SK-N-SH treated with all-trans-retinoic acid at 6 μM for 48 hours (cell line): ENCODE measurements around the gene SPRR5.

Experiments used
- ATAC-seq: fragments of 200-7000 bp; cut with Tn5 transposase; 3 replicates; pipeline ENCODE4 v1.9.1; 2020; ENCODE audit warnings: mild to moderate bottlenecking, moderate library complexity
- ARNTL ChIP-seq: fragments of 450-650 bp; formaldehyde crosslinking; IDR thresholded peaks from 2 replicates; pipeline ENCODE4 v1.5.0; 2020; ENCODE audit warnings: low read depth, mild to moderate bottlenecking, moderate library complexity, borderline replicate concordance
- BACH2 ChIP-seq: fragments of 250-450 bp; sonication (Bioruptor Pico); IDR thresholded peaks from 2 replicates; pipeline ENCODE4 v1.9.0; 2021; ENCODE audit warnings: mild to moderate bottlenecking, borderline replicate concordance
- CSDC2 ChIP-seq: fragments of 250-450 bp; sonication (Bioruptor Pico); IDR thresholded peaks from 2 replicates; pipeline ENCODE4 v1.5.0; 2020; ENCODE audit warnings: mild to moderate bottlenecking, moderate library complexity
- ESRRG ChIP-seq: fragments of 250-450 bp; sonication (Bioruptor Pico); IDR thresholded peaks from 2 replicates; pipeline ENCODE4 v1.6.1; 2021; ENCODE audit warnings: mild to moderate bottlenecking
- GLIS3 ChIP-seq: fragments of 250-450 bp; sonication (Bioruptor Pico); IDR thresholded peaks from 2 replicates; pipeline ENCODE4 v1.5.0; 2020; ENCODE audit warnings: mild to moderate bottlenecking, moderate library complexity
- ISL1 ChIP-seq: fragments of 250-450 bp; sonication (Bioruptor Pico); IDR thresholded peaks from 2 replicates; pipeline ENCODE4 v2.1.2; 2022; ENCODE audit warnings: mild to moderate bottlenecking, moderate library complexity
- OSR1 ChIP-seq: fragments of 250-450 bp; sonication (Bioruptor Pico); IDR thresholded peaks from 2 replicates; pipeline ENCODE4 v1.8.0; 2022; ENCODE audit warnings: moderate library complexity, mild to moderate bottlenecking, inconsistent platforms
- PATZ1 ChIP-seq: fragments of 250-450 bp; sonication (Bioruptor Pico); IDR thresholded peaks from 2 replicates; pipeline ENCODE4 v1.8.0; 2020; ENCODE audit warnings: mild to moderate bottlenecking, moderate library complexity, borderline replicate concordance
- PPARA ChIP-seq: fragments of 250-450 bp; sonication (Bioruptor Pico); IDR thresholded peaks from 2 replicates; pipeline ENCODE4 v1.5.0; 2020; ENCODE audit warnings: mild to moderate bottlenecking, borderline replicate concordance
- RARB ChIP-seq: fragments of 250-450 bp; sonication (Bioruptor Pico); IDR thresholded peaks from 2 replicates; pipeline ENCODE4 v1.8.0; 2021; ENCODE audit warnings: mild to moderate bottlenecking, moderate library complexity
- SNAI2 ChIP-seq: fragments of 250-450 bp; sonication (Bioruptor Pico); IDR thresholded peaks from 2 replicates; pipeline ENCODE4 v1.5.0; 2020; ENCODE audit warnings: mild to moderate bottlenecking, moderate library complexity
- TOX ChIP-seq: fragments of 250-450 bp; sonication (Bioruptor Pico); IDR thresholded peaks from 2 replicates; pipeline ENCODE4 v1.8.0; 2021; ENCODE audit warnings: mild to moderate bottlenecking, moderate library complexity, borderline replicate concordance
- ZC3H10 ChIP-seq: fragments of 250-450 bp; sonication (Bioruptor Pico); IDR thresholded peaks from 2 replicates; pipeline ENCODE4 v1.5.1; 2021; ENCODE audit warnings: mild to moderate bottlenecking, moderate library complexity
- ZFP3 ChIP-seq: fragments of 250-450 bp; sonication (Bioruptor Pico); IDR thresholded peaks from 2 replicates; pipeline ENCODE4 v1.5.0; 2020; ENCODE audit warnings: mild to moderate bottlenecking, moderate library complexity
- ZFP30 ChIP-seq: fragments of 450-650 bp; formaldehyde crosslinking; IDR thresholded peaks from 2 replicates; pipeline ENCODE4 v1.5.0; 2022; ENCODE audit warnings: mild to moderate bottlenecking, moderate library complexity
- ZNF8 ChIP-seq: fragments of 450-650 bp; formaldehyde crosslinking; IDR thresholded peaks from 2 replicates; pipeline ENCODE4 v1.5.0; 2020; ENCODE audit warnings: mild to moderate bottlenecking, moderate library complexity
- TF ChIP-seq, protein P1 (sequence below): fragments of 250-450 bp; sonication (Bioruptor Pico); IDR thresholded peaks from 2 replicates; pipeline ENCODE4 v1.5.1; 2020; ENCODE audit warnings: low read depth, mild to moderate bottlenecking, moderate library complexity
- TF ChIP-seq, protein P2 (sequence below): fragments of 250-450 bp; sonication (Bioruptor Pico); IDR thresholded peaks from 2 replicates; pipeline ENCODE4 v1.5.0; 2020; ENCODE audit warnings: mild to moderate bottlenecking, moderate library complexity

The SPRR5 gene

DNA sequence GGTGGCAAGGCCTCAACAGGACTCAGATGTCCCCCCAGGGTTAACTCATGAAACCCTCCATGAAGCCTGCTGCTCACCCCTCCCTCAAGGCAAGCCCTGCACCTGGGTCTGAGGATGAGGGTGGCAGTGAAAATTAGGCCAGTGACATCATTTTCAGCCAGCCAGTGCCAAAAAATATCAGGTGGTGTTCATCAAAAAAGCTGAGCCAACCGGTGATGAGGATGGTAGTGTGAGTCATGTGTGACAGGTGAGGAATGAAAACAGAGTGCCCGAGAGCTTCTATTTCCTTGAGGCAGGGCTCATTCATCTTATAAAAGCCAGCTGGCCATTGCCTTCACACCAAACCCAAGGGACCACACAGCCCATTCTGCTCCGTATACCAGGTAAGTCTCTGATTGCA, 36.7 kb downstream of the SPRR5 start, which contains the start of gene SPRR1A:
TSS of gene SPRR1A (plus strand) at position 339 of the 400 bp plus-strand sequence. CDS start 1,150 bp downstream, outside the sequence.
- no peak for ATAC-seq
- TF ChIP-seq ARNTL (no peak), TOX (no peak), ZC3H10 (no peak), GLIS3 (CRISPR knock-in tag) (no peak), ZFP3 (CRISPR knock-in tag) (no peak), OSR1 (CRISPR knock-in tag) (no peak), PPARA (no peak)
- TF ChIP-seq, protein P1, sequence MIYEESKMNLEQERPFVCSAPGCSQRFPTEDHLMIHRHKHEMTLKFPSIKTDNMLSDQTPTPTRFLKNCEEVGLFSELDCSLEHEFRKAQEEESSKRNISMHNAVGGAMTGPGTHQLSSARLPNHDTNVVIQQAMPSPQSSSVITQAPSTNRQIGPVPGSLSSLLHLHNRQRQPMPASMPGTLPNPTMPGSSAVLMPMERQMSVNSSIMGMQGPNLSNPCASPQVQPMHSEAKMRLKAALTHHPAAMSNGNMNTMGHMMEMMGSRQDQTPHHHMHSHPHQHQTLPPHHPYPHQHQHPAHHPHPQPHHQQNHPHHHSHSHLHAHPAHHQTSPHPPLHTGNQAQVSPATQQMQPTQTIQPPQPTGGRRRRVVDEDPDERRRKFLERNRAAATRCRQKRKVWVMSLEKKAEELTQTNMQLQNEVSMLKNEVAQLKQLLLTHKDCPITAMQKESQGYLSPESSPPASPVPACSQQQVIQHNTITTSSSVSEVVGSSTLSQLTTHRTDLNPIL (CRISPR knock-in tag), result no peak

DNA sequence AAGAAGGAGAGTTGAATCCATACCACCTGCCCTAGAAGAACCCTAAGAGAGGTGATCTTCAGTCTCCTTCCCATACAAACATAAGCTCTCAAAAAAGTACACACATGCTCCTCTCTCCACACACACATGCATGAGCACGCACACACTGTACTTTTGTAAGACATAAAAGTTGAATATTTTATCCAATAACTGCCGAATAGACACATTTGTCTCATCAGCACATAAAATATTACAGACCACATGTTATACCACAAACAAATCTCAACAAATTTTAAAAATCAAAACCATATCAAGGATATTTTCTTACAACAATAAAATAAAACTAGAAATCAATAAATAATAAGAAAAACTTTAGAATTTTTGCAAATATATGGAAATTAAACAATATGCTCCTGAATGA, 39.6 kb downstream of the SPRR5 start:
- TF ChIP-seq ZFP30 (CRISPR knock-in tag) (no peak), GLIS3 (CRISPR knock-in tag) (no peak), ISL1 (CRISPR knock-in tag) (no peak), ARNTL (no peak), RARB (no peak), ZC3H10 (no peak)
- TF ChIP-seq, protein P1 (CRISPR knock-in tag), result no peak
- no peak for ATAC-seq

GRCh38 chr1:152993186-152993585, 46.2 kb downstream of the SPRR5 start:
- TF ChIP-seq TOX (no peak), RARB (no peak), ZC3H10 (no peak), ZFP3 (CRISPR knock-in tag) (no peak), OSR1 (CRISPR knock-in tag) (no peak), CSDC2 (no peak), ARNTL (no peak), ESRRG (no peak), ZFP30 (CRISPR knock-in tag) (no peak), ZNF8 (CRISPR knock-in tag) (no peak), ISL1 (CRISPR knock-in tag) (no peak), SNAI2 (CRISPR knock-in tag) (no peak), PPARA (no peak), GLIS3 (CRISPR knock-in tag) (no peak), PATZ1 (no peak)
- TF ChIP-seq, protein P1 (CRISPR knock-in tag), result no peak
- ATAC-seq, result no peak

DNA sequence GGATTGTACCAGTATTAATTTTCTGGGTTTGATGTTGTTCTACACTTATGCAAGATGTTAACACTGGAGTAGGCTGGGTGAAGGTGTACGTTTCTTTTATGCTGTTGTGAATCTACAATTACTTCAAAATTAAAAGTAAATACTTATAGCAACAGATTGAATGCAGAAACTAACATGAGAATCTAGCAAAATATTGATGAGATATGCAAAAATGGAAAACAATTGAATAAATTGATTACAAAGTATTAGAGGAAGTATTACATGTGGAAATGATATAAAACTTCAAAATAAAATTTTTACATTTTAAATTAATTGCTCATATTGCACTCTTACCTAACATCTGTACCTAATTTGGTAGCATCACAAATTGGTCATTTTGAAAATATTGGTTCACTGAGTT, 48.8 kb downstream of the SPRR5 start:
- ATAC-seq, result no peak
- TF ChIP-seq BACH2 (CRISPR knock-in tag) (no peak), OSR1 (CRISPR knock-in tag) (no peak)
- TF ChIP-seq, protein P2, sequence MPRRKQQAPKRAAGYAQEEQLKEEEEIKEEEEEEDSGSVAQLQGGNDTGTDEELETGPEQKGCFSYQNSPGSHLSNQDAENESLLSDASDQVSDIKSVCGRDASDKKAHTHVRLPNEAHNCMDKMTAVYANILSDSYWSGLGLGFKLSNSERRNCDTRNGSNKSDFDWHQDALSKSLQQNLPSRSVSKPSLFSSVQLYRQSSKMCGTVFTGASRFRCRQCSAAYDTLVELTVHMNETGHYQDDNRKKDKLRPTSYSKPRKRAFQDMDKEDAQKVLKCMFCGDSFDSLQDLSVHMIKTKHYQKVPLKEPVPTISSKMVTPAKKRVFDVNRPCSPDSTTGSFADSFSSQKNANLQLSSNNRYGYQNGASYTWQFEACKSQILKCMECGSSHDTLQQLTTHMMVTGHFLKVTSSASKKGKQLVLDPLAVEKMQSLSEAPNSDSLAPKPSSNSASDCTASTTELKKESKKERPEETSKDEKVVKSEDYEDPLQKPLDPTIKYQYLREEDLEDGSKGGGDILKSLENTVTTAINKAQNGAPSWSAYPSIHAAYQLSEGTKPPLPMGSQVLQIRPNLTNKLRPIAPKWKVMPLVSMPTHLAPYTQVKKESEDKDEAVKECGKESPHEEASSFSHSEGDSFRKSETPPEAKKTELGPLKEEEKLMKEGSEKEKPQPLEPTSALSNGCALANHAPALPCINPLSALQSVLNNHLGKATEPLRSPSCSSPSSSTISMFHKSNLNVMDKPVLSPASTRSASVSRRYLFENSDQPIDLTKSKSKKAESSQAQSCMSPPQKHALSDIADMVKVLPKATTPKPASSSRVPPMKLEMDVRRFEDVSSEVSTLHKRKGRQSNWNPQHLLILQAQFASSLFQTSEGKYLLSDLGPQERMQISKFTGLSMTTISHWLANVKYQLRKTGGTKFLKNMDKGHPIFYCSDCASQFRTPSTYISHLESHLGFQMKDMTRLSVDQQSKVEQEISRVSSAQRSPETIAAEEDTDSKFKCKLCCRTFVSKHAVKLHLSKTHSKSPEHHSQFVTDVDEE (CRISPR knock-in tag), result no peak
